NCI-H82 treated with DMSO at 0.1 percent for 48 hours (cell line): Measurements from ENCODE around the gene SLC2A13.
"Not testable (repeated sequence)": the region's sequence is repeated elsewhere in the genome, so short reads cannot be mapped to it uniquely, and the experiment has no call there.

Experiments
- DNase-seq: peaks from one replicate; lab custom pipeline; 2025; ENCODE audit not compliant: unreplicated experiment; lab: John Stamatoyannopoulos, UW

SLC2A13 gene

DNA sequence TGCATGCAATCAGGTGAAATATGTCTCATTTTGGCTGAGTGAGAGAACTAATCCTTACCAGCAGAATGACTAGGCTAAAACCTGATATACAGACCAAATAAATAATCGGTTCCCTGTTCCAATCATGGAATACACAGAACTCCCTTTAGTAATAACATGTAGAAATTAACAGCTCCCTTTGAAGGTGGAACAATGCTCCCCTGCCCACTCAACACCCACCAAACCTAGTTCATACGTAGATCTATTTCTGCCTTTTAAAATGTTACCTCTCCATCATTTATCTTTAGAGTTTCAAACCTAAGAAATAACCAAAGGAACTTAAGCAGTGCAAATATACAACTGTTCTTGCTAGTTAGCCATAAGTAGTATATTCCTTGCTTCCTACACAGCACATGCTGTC lies 332.6 kb downstream of the SLC2A13 start:
- DNase-seq: no peak

DNA sequence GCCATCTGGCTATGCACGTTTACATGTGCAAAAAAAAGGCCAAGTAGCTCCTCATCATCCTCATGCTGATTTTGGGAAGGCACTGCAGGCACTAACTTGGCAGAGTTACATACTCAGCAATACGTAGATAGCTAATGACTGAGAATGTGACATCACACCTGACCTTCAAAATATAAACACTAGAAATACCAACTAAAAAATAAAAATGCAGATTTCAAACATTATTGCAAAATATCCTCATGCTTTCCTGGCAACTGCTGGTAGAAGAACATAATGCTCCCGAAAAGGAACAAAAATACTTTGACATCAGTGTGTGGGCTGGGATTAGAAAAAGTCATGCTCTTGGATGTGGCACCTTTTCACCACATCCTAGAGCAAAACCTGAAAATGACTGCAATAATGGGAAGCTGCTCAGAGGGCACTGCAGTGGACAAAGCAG lies 333.0 kb downstream of the SLC2A13 start:
- no peak for DNase-seq

DNA sequence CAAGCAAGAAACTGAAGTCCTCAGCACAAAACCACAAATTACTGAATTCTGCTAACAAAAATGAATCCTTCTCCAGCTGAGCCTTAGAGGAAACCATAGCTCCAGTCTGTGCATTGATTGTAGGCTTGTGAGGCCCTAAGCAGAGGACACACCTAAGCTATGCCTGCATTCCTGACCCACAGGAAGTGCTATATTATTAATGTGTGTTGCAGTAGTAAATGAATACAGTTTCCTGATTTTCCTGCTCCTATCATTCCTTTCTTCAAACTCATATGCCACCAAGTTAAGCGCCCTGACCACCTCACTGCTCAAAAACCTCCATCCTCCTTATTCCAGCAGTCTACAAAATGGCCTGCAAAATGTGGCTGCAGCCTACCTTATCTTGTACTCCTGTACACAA lies 334.4 kb downstream of the SLC2A13 start:
- DNase-seq: no peak

DNA sequence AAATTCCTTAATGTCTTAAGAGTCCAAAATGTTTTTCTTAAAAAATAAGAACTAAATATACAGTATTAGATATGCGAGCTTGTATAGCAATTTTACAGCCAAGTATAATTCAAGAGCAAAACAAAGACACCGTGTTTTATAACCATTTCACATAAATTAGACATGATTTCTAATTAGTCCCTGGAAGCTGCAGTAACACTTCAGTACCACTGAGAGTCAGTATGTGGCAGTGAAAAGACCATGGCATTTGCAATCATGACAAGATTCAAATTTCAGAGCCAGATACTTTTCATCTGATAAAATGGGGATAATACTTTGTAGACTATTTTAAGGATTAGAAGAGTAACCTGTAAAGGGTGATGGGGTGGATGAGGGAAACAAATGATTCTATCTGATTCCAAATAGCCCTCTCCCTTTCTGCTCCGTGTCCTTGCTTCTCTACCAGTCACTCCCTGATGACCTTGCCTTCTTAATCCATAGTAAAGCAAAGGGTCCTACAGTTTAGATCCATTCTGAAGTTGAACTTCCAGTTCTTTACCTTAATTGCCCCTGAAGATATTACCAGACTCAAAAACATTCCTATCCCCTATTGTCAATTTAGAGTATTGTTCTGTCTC lies 340.8 kb downstream of the SLC2A13 start:
- no peak for DNase-seq

- DNase-seq: no peak
Measured at GRCh38 chr12:39763890-39764169, 342.1 kb downstream of the SLC2A13 start.

DNA sequence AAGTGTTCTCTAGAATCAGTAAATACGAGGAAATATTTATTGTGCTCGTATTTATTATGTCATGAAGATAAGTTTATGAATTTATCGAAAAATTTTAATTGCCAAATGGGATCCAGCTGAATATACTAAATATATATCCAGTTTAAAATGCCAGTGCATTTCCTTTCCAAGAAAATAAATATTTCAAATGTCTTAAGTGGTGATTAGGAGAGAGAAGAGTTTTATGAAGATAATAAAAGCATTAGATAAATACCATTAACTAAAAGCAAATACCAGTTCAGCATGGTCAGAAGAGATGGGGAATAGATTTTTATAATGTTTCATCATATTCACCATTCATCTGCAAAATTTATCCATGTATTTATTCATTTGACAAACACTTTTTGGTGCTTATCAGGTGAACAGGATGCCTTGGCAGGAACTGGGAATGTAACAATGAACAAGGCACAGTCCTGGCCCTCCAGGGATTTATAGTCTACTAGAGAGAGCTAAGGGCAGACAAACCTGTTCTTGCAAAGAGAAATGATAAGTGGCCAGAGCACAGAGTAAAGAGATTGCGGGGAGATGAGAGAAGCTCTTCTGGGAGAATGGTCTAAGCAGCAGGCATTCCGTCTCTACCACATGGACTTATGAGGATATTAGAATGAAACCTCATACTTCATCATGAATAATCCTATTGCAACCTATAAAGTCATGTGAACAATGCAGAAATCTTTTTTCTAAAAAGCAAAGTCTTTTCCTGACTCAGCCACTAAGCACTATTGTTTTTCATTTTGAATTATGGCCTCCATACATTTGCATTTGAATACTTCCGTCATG lies 342.6 kb downstream of the SLC2A13 start:
- no peak for DNase-seq

- DNase-seq: no peak
Measured at GRCh38 chr12:39755478-39755877, 350.4 kb downstream of the SLC2A13 start.

DNA sequence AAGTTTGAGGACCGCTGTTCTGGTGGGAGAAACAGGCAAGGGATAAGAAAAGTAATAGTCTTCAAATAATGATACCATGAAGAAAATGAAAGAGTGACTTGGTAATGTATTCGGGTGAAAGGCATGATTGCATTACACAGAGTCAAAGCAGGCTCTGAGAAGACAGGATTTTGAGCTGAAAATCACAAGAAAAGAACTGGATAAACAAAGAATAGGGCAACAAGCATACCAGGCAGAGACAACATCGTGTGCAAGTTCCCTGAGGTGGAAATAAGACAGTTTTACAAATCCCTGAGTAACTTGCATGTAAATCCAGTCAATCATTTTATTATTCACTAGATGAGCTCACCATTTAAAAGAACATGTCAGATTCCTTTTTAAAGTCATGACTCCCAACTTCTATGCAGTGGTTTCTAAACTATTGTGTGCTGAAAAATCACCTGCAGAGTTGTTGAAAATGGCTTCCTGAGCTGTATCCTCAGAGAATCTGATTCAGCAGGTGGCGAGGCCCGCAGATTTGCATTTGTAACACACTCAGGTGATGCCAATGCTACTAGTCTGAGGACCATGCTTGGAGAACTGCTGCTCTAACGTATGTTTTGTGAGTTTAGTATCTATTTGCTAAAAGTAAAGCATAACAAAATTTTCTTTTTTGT lies 353.3 kb downstream of the SLC2A13 start:
- no peak for DNase-seq

DNA sequence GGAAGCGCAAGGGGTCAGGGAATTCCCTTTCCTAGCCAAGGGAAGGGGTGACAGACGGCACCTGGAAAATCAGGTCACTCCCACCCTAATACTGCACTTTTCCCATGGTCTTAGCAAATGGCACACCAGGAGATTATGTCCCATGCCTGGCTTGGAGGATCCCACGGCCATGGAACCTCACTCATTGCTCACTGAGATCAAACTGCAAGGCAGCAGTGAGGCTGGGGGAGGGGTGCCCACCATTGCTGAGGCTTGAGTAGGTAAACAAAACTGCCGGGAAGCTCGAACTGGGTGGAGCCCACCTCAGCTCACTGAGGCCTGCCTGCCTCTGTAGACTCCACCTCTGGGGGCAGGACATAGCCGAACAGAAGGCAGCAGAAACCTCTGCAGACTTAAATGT lies 359.7 kb downstream of the SLC2A13 start:
- not testable (repeated sequence) for DNase-seq

DNA sequence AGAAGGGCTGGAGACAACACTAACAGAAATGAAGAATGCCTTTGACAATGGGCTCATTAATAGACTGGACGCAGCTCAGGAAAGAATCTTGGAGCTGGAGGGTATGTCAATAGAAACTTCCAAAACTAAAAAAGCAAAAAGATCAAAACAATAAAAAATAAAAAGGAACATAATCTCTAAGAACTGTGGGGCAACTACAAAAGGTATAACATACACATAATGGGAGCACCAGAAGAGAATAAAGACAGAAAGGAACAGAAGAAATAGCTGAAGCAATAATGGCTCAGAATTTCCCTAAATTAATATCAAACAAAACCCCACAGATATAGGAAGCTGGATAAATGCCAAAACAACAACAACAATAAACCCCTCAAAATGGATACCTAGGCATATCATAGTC lies 362.2 kb downstream of the SLC2A13 start:
- DNase-seq: no peak

DNA sequence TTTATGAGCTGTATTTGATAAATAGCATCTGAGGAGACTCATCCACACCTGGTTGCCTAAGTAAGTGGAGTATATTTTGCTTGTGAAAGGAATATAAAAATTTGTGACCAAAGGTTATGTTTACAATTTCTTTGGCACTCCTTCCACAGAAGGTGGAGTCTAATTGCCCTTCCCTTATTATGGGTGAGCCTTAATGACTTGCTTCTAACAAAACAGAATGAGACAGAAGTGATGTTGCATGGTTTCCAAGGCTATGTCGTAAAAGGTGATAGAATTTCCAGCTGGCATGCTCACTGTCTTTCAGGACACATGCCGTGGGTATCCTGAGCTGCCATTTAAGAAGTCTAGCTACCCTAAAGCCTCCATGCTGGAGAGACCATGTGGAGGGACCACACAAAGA lies 369.5 kb downstream of the SLC2A13 start:
- no peak for DNase-seq

DNA sequence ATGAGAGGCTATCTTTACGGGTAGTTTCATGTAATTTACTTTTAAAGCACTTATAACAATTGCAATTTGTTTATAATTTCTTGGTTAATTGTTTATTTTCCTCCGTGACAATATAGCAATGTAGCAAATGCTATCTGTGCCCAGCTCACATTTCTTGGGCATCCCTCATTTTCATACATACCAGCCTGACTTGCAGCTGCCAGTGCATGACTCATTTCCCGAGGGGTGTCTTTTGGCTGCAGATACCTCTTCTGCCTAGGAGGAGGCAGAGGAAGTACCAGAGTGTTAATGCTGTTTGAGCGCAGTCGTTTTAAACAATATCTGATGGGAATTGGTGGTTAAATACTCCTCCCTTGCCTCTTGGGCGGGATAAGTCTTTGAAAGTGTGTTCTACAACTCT lies 382.1 kb downstream of the SLC2A13 start:
- DNase-seq: no peak

- DNase-seq: no peak
Measured at GRCh38 chr12:39722504-39722903, 383.4 kb downstream of the SLC2A13 start.

- no peak for DNase-seq
Measured at GRCh38 chr12:39713552-39713951, 392.3 kb downstream of the SLC2A13 start.

- DNase-seq: no peak
Measured at GRCh38 chr12:39712334-39712733, 393.5 kb downstream of the SLC2A13 start.
